GM12892 (cell line): Measurements from ENCODE around the gene SSR4.

Source experiments
- DNase-seq: peaks from one replicate; pipeline ENCODE4 v3.0.0; 2011; ENCODE audit not compliant: insufficient read length
- FAIRE-seq: peaks from 2 replicates; lab custom pipeline; 2011; peaks lifted over from hg19 to GRCh38; lab: Jason Lieb, UNC
- POLR2A ChIP-seq: IDR thresholded peaks from 2 replicates; pipeline ENCODE4 v1.6.1; 2011; ENCODE audit warnings: low read depth, low read length, control low read depth
- POLR2AphosphoS5 ChIP-seq: IDR thresholded peaks from 2 replicates; pipeline ENCODE4 v1.6.1; 2011; ENCODE audit warnings: low read depth, low read length, control low read depth
- TAF1 ChIP-seq: IDR thresholded peaks from 2 replicates; pipeline ENCODE4 v1.6.1; 2011; ENCODE audit warnings: low read depth, mild to moderate bottlenecking, control low read depth, low read length, borderline replicate concordance

Gene SSR4

GRCh38 chrX:153778181-153778580, 16.3 kb upstream of the SSR4 start:
- no peak for DNase-seq
- FAIRE-seq, result no peak
- TF ChIP-seq TAF1 (no peak), POLR2A (no peak), POLR2AphosphoS5 (no peak)

GRCh38 chrX:153778684-153779101, 15.8 kb upstream of the SSR4 start:
- FAIRE-seq (no peak), DNase-seq (no peak)
- no peak for TF ChIP-seq POLR2AphosphoS5
- no peak for TF ChIP-seq TAF1
- TF ChIP-seq POLR2A, result no peak

GRCh38 chrX:153779891-153780677, 14.4 kb upstream of the SSR4 start:
- no peak for DNase-seq
- TF ChIP-seq TAF1 (no peak), POLR2AphosphoS5 (no peak), POLR2A (no peak)
- no peak for FAIRE-seq

GRCh38 chrX:153780678-153781427, 13.6 kb upstream of the SSR4 start, which contains the start of gene SRPK3:
Gene SRPK3, plus strand, starts transcription at chrX:153781041. Its CDS starts 46 bp downstream, at chrX:153781087.
- TF ChIP-seq POLR2AphosphoS5, result no peak
- no peak for TF ChIP-seq TAF1
- no peak for TF ChIP-seq POLR2A

GRCh38 chrX:153781428-153782047, 12.9 kb upstream of the SSR4 start:
- FAIRE-seq (no peak), DNase-seq (no peak)
- TF ChIP-seq POLR2A, result no peak
- no peak for TF ChIP-seq POLR2AphosphoS5
- TF ChIP-seq TAF1, result no peak

More at GRCh38 chrX:153780678-153781427, 13.6 kb upstream of the SSR4 start, which contains the start of gene SRPK3:
- no peak for FAIRE-seq
- no peak for DNase-seq

- TF ChIP-seq TAF1, result no peak
- TF ChIP-seq POLR2A, result no peak
- no peak for TF ChIP-seq POLR2AphosphoS5
- DNase-seq (no peak), FAIRE-seq (no peak)
Measured at GRCh38 chrX:153782313-153782712, 12.2 kb upstream of the SSR4 start.

GRCh38 chrX:153782871-153783270, 11.6 kb upstream of the SSR4 start:
- TF ChIP-seq POLR2AphosphoS5, result no peak
- no peak for TF ChIP-seq TAF1
- TF ChIP-seq POLR2A, result no peak
- no peak for FAIRE-seq
- DNase-seq, result no peak

- no peak for TF ChIP-seq POLR2AphosphoS5
- TF ChIP-seq POLR2A, result no peak
- no peak for TF ChIP-seq TAF1
- DNase-seq (no peak), FAIRE-seq (no peak)
Measured at GRCh38 chrX:153783378-153784013, 11.0 kb upstream of the SSR4 start.

- TF ChIP-seq TAF1 (no peak), POLR2AphosphoS5 (peak; percentile 56; the same call in 1 of the 2 replicates)
- DNase-seq, result no peak
- FAIRE-seq, result no peak
Measured at GRCh38 chrX:153784325-153784967, 10.0 kb upstream of the SSR4 start.

- FAIRE-seq (no peak), DNase-seq (no peak)
- TF ChIP-seq TAF1 (no peak), POLR2A (no peak), POLR2AphosphoS5 (no peak)
Measured at GRCh38 chrX:153786669-153787068, 7.8 kb upstream of the SSR4 start.

GRCh38 chrX:153789654-153790053, 4.8 kb upstream of the SSR4 start:
- TF ChIP-seq POLR2A, result no peak
- no peak for TF ChIP-seq POLR2AphosphoS5
- no peak for TF ChIP-seq TAF1
- DNase-seq (no peak), FAIRE-seq (no peak)
